Activated B cell treated with CpG ODN at 0.5 μM for 24 hours (primary cell): ENCODE measurements around the gene CPPED1. TPM values are rescaled to one million over a fixed set of nuclear protein-coding genes. Genes with fewer than 3 reads are reported as not detected.

Experiments used
- ATAC-seq: fragments of 200-7000 bp; cut with Tn5 transposase; one replicate; pipeline ENCODE4 v1.10.0; 2021; ENCODE audit warnings: low read depth, mild to moderate bottlenecking, moderate library complexity
- CTCF ChIA-PET: fragments of 350-600 bp; sonication (Branson Sonifier 250); formaldehyde crosslinking; loops from one replicate; lab custom pipeline; 2021; ENCODE audit warnings: antibody characterized with exemption; lab: Charles Lee
- POLR2A ChIA-PET: fragments of 350-600 bp; sonication (Branson Sonifier 250); formaldehyde crosslinking; loops from one replicate; lab custom pipeline; 2021; ENCODE audit warnings: antibody characterized with exemption; lab: Charles Lee
- DNase-seq: peaks from one replicate; pipeline ENCODE4 v3.0.0; 2022
- H3K27ac Mint-ChIP-seq: one replicate; pipeline ENCODE4 v1.8.0; 2020; ENCODE audit warnings: mixed read lengths
- H3K27me3 Mint-ChIP-seq: one replicate; pipeline ENCODE4 v1.8.0; 2021; ENCODE audit warnings: mixed read lengths
- H3K36me3 Mint-ChIP-seq: one replicate; pipeline ENCODE4 v1.8.0; 2021; ENCODE audit warnings: low read depth, mixed read lengths
- H3K4me1 Mint-ChIP-seq: one replicate; pipeline ENCODE4 v1.8.0; 2021; ENCODE audit warnings: mixed read lengths
- H3K4me3 Mint-ChIP-seq: one replicate; pipeline ENCODE4 v1.8.0; 2020; ENCODE audit warnings: mild to moderate bottlenecking, mixed read lengths
- H3K9me3 Mint-ChIP-seq: one replicate; pipeline ENCODE4 v1.8.0; 2020; ENCODE audit warnings: mixed read lengths
- intact Hi-C: fragments of 100-400 bp; cut with micrococcal nuclease; formaldehyde crosslinking; loops from one replicate; pipeline ENCODE4 v1.15.1; 2024
- total RNA-seq: library from RNA; stranded (reverse); gene quantifications from 2 replicates; pipeline ENCODE4 v1.2.3, GENCODE V29; 2022
- TF ChIP-seq, protein P1 (sequence below): fragments of 200-600 bp; IDR thresholded peaks from one replicate; pipeline ENCODE4 v1.8.0; 2022; ENCODE audit warnings: antibody characterized with exemption, mild to moderate bottlenecking

Gene CPPED1
- total RNA-seq, 1 donor from 2014 or later: 14.1 TPM

DNA sequence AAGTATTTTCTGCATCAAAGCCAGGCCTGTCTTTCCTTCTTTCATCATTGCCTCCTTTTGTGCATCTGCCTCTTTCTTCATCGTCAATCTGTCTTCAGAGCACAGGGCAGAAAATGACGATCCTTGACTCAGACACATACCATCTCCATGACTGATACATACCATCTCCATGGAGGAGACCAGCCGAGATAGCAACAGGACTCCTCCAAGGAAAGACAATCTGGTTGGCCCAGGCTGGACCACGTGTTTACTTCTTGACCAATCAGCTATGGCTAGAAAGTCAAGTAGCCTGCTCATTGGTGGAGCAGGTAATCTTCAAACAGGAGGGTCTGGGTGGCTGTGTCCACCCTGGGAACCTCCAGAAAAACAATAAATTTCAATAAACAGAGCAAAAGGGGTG is 164.6 kb downstream of the CPPED1 start:
- Mint-ChIP-seq H3K4me1 (no peaks in the 10 kb centered on the region), H3K27ac (no peak overlapping the region), H3K36me3 (no peaks in the 10 kb centered on the region), H3K9me3 (peaks cover 4% of the 10 kb centered on the region), H3K4me3 (no peak overlapping the region), H3K27me3 (peaks cover 8% of the 10 kb centered on the region)
- intact Hi-C loops: no loop called here
- ATAC-seq (no peak), DNase-seq (no peak)
- ChIA-PET POLR2A (no interaction called here), CTCF (no interaction called here)
- TF ChIP-seq, protein P1, sequence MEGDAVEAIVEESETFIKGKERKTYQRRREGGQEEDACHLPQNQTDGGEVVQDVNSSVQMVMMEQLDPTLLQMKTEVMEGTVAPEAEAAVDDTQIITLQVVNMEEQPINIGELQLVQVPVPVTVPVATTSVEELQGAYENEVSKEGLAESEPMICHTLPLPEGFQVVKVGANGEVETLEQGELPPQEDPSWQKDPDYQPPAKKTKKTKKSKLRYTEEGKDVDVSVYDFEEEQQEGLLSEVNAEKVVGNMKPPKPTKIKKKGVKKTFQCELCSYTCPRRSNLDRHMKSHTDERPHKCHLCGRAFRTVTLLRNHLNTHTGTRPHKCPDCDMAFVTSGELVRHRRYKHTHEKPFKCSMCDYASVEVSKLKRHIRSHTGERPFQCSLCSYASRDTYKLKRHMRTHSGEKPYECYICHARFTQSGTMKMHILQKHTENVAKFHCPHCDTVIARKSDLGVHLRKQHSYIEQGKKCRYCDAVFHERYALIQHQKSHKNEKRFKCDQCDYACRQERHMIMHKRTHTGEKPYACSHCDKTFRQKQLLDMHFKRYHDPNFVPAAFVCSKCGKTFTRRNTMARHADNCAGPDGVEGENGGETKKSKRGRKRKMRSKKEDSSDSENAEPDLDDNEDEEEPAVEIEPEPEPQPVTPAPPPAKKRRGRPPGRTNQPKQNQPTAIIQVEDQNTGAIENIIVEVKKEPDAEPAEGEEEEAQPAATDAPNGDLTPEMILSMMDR: no peak

DNA sequence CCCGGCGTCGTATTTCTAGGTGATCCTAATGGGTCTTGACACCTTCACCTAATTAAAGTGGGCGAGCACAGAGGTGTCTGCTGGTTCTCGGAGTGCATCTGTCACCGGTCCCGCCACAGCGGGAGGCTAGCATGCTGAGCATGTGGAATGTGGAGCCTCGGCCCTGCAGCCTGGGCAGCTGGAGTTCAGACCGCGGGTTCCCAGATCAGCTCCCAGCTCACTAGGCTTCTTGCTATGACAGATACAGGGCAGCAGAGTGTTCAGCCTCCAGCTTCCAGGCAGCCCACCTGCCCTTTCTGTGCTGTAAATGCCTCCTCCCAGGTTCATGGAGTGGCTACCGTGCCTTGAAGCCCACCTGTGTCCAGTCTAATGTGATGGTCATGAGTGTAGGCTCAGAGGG is 166.7 kb downstream of the CPPED1 start:
- H3K4me1 Mint-ChIP-seq: no peaks in the 10 kb centered on the region
- H3K27me3 Mint-ChIP-seq: peaks cover 9% of the 10 kb centered on the region
- ChIA-PET CTCF (no interaction called here), POLR2A (no interaction called here)
- no peak overlapping the region for H3K27ac Mint-ChIP-seq
- TF ChIP-seq, protein P1: no peak
- no peak for DNase-seq
- H3K36me3 Mint-ChIP-seq: no peaks in the 10 kb centered on the region
- intact Hi-C loops: no loop called here
- no peak for ATAC-seq
- H3K4me3 Mint-ChIP-seq: no peak overlapping the region
- H3K9me3 Mint-ChIP-seq: no peaks in the 10 kb centered on the region

DNA sequence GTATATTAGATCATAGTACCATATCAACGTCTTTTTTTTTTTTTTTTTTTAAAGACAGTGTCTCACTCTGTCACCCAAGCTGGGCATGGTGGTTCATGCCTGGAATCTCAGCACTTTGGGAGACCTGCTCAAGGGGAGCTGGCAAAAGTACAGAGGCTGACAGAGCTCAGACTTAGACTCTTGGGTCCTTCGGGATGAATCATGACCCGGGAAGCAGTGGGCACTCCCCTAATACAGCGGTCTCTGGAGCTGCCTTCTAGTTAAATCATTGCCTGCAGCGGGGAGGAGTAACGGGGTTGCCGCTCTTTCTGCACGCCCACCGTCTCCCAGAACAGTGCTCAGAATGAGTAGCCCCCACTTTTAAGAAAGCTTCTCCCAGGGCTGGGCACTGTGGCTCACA is 174.4 kb downstream of the CPPED1 start:
- Mint-ChIP-seq H3K4me1 (no peaks in the 10 kb centered on the region), H3K27me3 (peaks cover 12% of the 10 kb centered on the region), H3K36me3 (no peaks in the 10 kb centered on the region), H3K27ac (no peak overlapping the region), H3K9me3 (no peaks in the 10 kb centered on the region), H3K4me3 (no peak overlapping the region)
- TF ChIP-seq, protein P1: no peak
- DNase-seq (no peak), ATAC-seq (no peak)
- intact Hi-C loops: no loop called here
- CTCF ChIA-PET: no interaction called here
- POLR2A ChIA-PET: no interaction called here

DNA sequence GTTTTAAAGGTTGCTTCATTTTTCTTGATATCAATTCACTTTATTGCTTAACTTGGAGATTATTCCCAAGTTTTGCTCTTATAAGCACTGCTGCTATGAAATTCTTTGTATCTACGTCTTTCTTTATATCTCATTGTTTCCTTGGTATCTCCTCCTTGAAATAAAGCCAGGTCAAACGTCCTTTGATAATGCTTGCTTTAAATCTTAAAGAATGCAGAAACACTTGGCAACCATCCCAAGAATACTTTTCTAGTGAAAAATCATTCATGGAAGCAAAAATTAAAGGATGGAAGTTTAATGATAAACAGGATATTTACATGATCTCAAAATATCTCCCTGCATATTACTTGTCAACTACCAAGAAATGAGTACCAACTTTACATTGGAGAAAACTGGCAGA is 175.2 kb downstream of the CPPED1 start:
- Mint-ChIP-seq H3K27ac (no peak overlapping the region), H3K9me3 (no peaks in the 10 kb centered on the region), H3K36me3 (no peaks in the 10 kb centered on the region), H3K4me3 (no peak overlapping the region), H3K4me1 (no peaks in the 10 kb centered on the region), H3K27me3 (peaks cover 9% of the 10 kb centered on the region)
- ChIA-PET CTCF (no interaction called here), POLR2A (no interaction called here)
- ATAC-seq (no peak), DNase-seq (no peak)
- intact Hi-C loops: no loop called here
- TF ChIP-seq, protein P1: no peak

DNA sequence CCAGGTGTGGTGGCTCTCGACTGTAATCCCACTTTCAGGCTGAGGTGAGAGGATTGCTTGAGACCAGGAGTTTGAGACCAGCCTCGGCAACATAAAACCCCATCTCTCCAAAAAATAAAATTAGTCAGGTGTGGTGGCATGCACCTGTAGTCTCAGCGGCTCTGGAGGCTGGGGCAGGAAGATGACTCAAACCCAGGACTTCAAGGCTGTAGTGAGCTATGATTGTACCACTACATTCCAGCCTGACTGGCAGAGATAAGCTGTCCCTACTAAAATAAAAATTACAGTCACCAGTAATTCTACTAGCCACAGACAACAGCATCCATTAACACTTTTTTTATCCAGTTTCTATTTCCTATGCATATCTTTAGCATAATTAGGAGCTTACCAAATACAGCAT is 176.3 kb downstream of the CPPED1 start:
- CTCF ChIA-PET: no interaction called here
- POLR2A ChIA-PET: no interaction called here
- Mint-ChIP-seq H3K4me3 (no peak overlapping the region), H3K27ac (no peak overlapping the region), H3K9me3 (no peaks in the 10 kb centered on the region), H3K36me3 (no peaks in the 10 kb centered on the region), H3K27me3 (peaks cover 8% of the 10 kb centered on the region), H3K4me1 (no peaks in the 10 kb centered on the region)
- ATAC-seq: no peak
- no peak for DNase-seq
- TF ChIP-seq, protein P1: no peak
- intact Hi-C loops: no loop called here
